Keratinocyte (primary cell): ENCODE data around the gene MYO1C. TPM values are rescaled to one million over a fixed set of nuclear protein-coding genes. Genes with fewer than 3 reads are reported as not detected.
A peak's percentile ranks its signal among the peaks of the same experiment; 100 is the strongest.

Experiments
- DNase-seq: peaks from one replicate; pipeline ENCODE4 v3.0.0-alpha.2; 2011; ENCODE audit warnings: low read depth, missing footprints, low spot score
- FAIRE-seq: peaks from 2 replicates; lab custom pipeline; 2011; peaks lifted over from hg19 to GRCh38; lab: Jason Lieb, UNC
- H2AFZ ChIP-seq: 2 replicates; pipeline ENCODE4 v1.6.0; 2012; ENCODE audit warnings: low read length, control low read depth, inconsistent platforms; ENCODE audit not compliant: control insufficient read depth
- H3K27ac ChIP-seq: 2 replicates; pipeline ENCODE4 v1.5.1; 2011; ENCODE audit warnings: low read length; ENCODE audit not compliant: control insufficient read depth, insufficient read depth
- H3K27me3 ChIP-seq: 3 replicates; pipeline ENCODE4 v1.6.0; 2011; ENCODE audit warnings: low read length; ENCODE audit not compliant: control insufficient read depth, insufficient read depth; ENCODE audit errors: extremely low read depth
- H3K36me3 ChIP-seq, 2 experiments: 2 replicates in 1 of 2; 3 replicates in 1 of 2; pipeline ENCODE4 v1.5.1; 2011; ENCODE audit warnings: low read length in 2 of 2, mild to moderate bottlenecking in 1 of 2; ENCODE audit not compliant: control insufficient read depth in 2 of 2, insufficient read depth in 2 of 2; ENCODE audit errors: extremely low read depth in 1 of 2
- H3K4me1 ChIP-seq: 3 replicates; pipeline ENCODE4 v1.5.1; 2011; ENCODE audit warnings: low read length; ENCODE audit not compliant: control insufficient read depth, insufficient read depth; ENCODE audit errors: extremely low read depth
- H3K4me2 ChIP-seq: 3 replicates; pipeline ENCODE4 v1.6.0; 2011; ENCODE audit warnings: low read depth, low read length; ENCODE audit not compliant: control insufficient read depth, insufficient read depth; ENCODE audit errors: extremely low read depth
- H3K4me3 ChIP-seq, 3 experiments: fragments of 200-600 bp in 1 of 3; sonication (generic) in 1 of 3; 2 replicates in 2 of 3; 3 replicates in 1 of 3; pipeline ENCODE4 v1.5.1; 2011 to 2016; ENCODE audit warnings: low read length in 3 of 3, mild to moderate bottlenecking in 3 of 3, control low read depth in 2 of 3, inconsistent platforms in 1 of 3, low read depth in 1 of 3, mixed read lengths in 1 of 3, mixed run types in 1 of 3, moderate library complexity in 1 of 3; ENCODE audit not compliant: control insufficient read depth in 2 of 3, insufficient read depth in 2 of 3; ENCODE audit errors: extremely low read depth in 1 of 3
- H3K79me2 ChIP-seq: 2 replicates; pipeline ENCODE4 v1.6.0; 2012; ENCODE audit warnings: low read length; ENCODE audit not compliant: control insufficient read depth, insufficient read depth
- H3K9ac ChIP-seq: 3 replicates; pipeline ENCODE4 v1.6.0; 2011; ENCODE audit warnings: low read length; ENCODE audit not compliant: control insufficient read depth, insufficient read depth; ENCODE audit errors: extremely low read depth
- H3K9me1 ChIP-seq: 3 replicates; pipeline ENCODE4 v1.6.0; 2011; ENCODE audit warnings: low read length; ENCODE audit not compliant: control insufficient read depth, insufficient read depth; ENCODE audit errors: extremely low read depth
- H3K9me3 ChIP-seq: 2 replicates; pipeline ENCODE4 v1.5.1; 2012; ENCODE audit warnings: low read depth, low read length; ENCODE audit not compliant: control insufficient read depth
- H4K20me1 ChIP-seq: 3 replicates; pipeline ENCODE4 v1.6.0; 2011; ENCODE audit warnings: low read length; ENCODE audit not compliant: control insufficient read depth, insufficient read depth; ENCODE audit errors: extremely low read depth
- EZH2 ChIP-seq: IDR thresholded peaks from one replicate; pipeline ENCODE4 v1.6.1; 2012; ENCODE audit warnings: inconsistent platforms, mild to moderate bottlenecking, low read length, moderate library complexity
- dilution Hi-C: fragments of 300-500 bp; cut with MboI; formaldehyde crosslinking; loops from one replicate; pipeline ENCODE4 v1.7.0; 2020; ENCODE audit warnings: low sequenced_read_pairs; ENCODE audit not compliant: extremely low pct_ligation_motif_present
- polyA plus RNA-seq, 5 experiments: library from polyadenylated mRNA; depleted of rRNA in 3 of 5; stranded (reverse) in 3 of 5; stranded (forward) in 1 of 5; unstranded in 1 of 5; fragments of >200 nt; gene quantifications; 1 replicate in 1 of 5; 2 replicates in 3 of 5; 3 replicates in 1 of 5; pipeline versions ENCODE4 v1.2.1 to v1.2.3, GENCODE V29; 2011 to 2012; ENCODE audit warnings: missing spikeins in 2 of 5, low read depth in 1 of 5, low replicate concordance in 1 of 5
- TF ChIP-seq, protein P1 (sequence below), 3 experiments: IDR thresholded peaks in 1 of 3; conservative IDR thresholded peaks in 1 of 3; optimal IDR thresholded peaks in 1 of 3; 2 replicates in 2 of 3; 3 replicates in 1 of 3; pipeline versions ENCODE3 to v1.5.1; 2011; ENCODE audit warnings: low read length in 3 of 3, mild to moderate bottlenecking in 3 of 3, moderate library complexity in 2 of 3, control low read depth in 1 of 3, inconsistent platforms in 1 of 3; ENCODE audit not compliant: insufficient read depth in 2 of 3; ENCODE audit errors: extremely low read depth in 1 of 3

The MYO1C gene
- polyA plus RNA-seq, 1 donor (not counting 4 experiments of a cell fraction or from before 2014, with no cell fraction given): 101 TPM

DNA sequence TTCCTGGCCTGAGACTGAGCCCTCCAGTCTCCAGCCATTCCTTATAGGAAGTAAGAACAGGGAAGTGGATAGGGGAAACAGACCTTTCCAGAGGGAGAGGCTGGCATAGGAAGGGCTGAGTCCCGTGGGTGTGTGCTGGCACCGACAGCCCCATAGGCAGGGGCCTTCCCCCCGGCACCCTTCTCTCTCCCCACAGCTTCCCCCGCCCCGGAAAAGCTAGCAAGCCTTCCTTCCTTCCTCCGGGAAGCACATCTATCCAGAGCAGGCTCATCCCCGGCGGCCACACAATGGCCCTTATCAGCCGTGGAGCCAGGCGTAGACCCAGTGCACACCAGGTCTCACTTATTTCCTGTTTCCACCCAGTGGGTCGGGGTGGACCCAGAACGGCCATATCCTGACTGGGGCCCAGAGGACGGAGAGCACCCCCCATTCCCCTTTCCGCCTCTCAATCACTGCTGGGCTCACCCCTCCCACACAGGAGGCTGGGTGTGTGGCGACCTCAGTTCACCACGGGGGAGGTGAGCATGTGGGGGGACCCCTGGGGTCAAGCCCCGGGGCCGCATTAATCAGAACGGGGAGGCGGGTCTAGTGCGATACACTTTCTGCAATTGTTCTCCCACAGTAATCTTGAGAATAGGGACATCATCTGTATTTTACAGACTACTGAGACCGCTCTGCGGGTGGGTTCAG, 950 bp upstream of the MYO1C start:
- H3K9me3 ChIP-seq: no peaks in the 10 kb centered on the region
- no peak overlapping the region for H3K4me3 ChIP-seq
- no peak overlapping the region for H3K9ac ChIP-seq
- DNase-seq (no peak), FAIRE-seq (no peak)
- H3K27me3 ChIP-seq: no peaks in the 10 kb centered on the region
- peak overlapping the region; percentile 9 for H2AFZ ChIP-seq
- TF ChIP-seq, protein P1, sequence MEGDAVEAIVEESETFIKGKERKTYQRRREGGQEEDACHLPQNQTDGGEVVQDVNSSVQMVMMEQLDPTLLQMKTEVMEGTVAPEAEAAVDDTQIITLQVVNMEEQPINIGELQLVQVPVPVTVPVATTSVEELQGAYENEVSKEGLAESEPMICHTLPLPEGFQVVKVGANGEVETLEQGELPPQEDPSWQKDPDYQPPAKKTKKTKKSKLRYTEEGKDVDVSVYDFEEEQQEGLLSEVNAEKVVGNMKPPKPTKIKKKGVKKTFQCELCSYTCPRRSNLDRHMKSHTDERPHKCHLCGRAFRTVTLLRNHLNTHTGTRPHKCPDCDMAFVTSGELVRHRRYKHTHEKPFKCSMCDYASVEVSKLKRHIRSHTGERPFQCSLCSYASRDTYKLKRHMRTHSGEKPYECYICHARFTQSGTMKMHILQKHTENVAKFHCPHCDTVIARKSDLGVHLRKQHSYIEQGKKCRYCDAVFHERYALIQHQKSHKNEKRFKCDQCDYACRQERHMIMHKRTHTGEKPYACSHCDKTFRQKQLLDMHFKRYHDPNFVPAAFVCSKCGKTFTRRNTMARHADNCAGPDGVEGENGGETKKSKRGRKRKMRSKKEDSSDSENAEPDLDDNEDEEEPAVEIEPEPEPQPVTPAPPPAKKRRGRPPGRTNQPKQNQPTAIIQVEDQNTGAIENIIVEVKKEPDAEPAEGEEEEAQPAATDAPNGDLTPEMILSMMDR (optimal IDR thresholded peaks at IDR 0.05 in 1 of 3, IDR thresholded peaks at IDR 0.05 in 1 of 3, conservative IDR thresholded peaks at IDR 0.05 in 1 of 3; ENCODE audit: extremely low read depth in 1 of 3, insufficient read depth in 2 of 3, low read length in 3 of 3): no peak
- TF ChIP-seq EZH2: no peak
- H3K4me2 ChIP-seq: peak overlapping the region; percentile 51
- H3K36me3 ChIP-seq: peaks cover 0 to 5% of the 10 kb centered on the region in 2 experiments
- peaks cover 17% of the 10 kb centered on the region for H3K79me2 ChIP-seq
- H4K20me1 ChIP-seq: no peaks in the 10 kb centered on the region
- dilution Hi-C loops: no loop called here
- no peaks in the 10 kb centered on the region for H3K9me1 ChIP-seq
- no peak overlapping the region for H3K27ac ChIP-seq
- H3K4me1 ChIP-seq: peaks cover 42% of the 10 kb centered on the region

- peak overlapping the region; percentile 75 to 80 (median 76) for H3K4me3 ChIP-seq
- no peaks in the 10 kb centered on the region for H4K20me1 ChIP-seq
- H3K27me3 ChIP-seq: no peaks in the 10 kb centered on the region
- peak overlapping the region; percentile 49 for H3K27ac ChIP-seq
- peaks cover 0 to 3% of the 10 kb centered on the region in 2 experiments for H3K36me3 ChIP-seq
- H3K79me2 ChIP-seq: peaks cover 17% of the 10 kb centered on the region
- peaks cover 39% of the 10 kb centered on the region for H3K4me1 ChIP-seq
- H3K9ac ChIP-seq: peak overlapping the region; percentile 79
- dilution Hi-C loops: no loop called here
- no peaks in the 10 kb centered on the region for H3K9me1 ChIP-seq
- TF ChIP-seq, protein P1 (optimal IDR thresholded peaks at IDR 0.05 in 1 of 3, IDR thresholded peaks at IDR 0.05 in 1 of 3, conservative IDR thresholded peaks at IDR 0.05 in 1 of 3; ENCODE audit: extremely low read depth in 1 of 3, insufficient read depth in 2 of 3, low read length in 3 of 3): no peak
- no peak for TF ChIP-seq EZH2
- no peaks in the 10 kb centered on the region for H3K9me3 ChIP-seq
- H2AFZ ChIP-seq: peak overlapping the region; percentile 20
- FAIRE-seq (no peak), DNase-seq (no peak)
- peak overlapping the region; percentile 82 for H3K4me2 ChIP-seq
These were observed 840 bp downstream of the MYO1C start for GRCh38 chr17:1491443-1492248.
